ENCODE results near the gene GTF3C5.
A peak's percentile ranks its signal among the peaks of the same experiment; 100 is the strongest.

Gene GTF3C5

DNA sequence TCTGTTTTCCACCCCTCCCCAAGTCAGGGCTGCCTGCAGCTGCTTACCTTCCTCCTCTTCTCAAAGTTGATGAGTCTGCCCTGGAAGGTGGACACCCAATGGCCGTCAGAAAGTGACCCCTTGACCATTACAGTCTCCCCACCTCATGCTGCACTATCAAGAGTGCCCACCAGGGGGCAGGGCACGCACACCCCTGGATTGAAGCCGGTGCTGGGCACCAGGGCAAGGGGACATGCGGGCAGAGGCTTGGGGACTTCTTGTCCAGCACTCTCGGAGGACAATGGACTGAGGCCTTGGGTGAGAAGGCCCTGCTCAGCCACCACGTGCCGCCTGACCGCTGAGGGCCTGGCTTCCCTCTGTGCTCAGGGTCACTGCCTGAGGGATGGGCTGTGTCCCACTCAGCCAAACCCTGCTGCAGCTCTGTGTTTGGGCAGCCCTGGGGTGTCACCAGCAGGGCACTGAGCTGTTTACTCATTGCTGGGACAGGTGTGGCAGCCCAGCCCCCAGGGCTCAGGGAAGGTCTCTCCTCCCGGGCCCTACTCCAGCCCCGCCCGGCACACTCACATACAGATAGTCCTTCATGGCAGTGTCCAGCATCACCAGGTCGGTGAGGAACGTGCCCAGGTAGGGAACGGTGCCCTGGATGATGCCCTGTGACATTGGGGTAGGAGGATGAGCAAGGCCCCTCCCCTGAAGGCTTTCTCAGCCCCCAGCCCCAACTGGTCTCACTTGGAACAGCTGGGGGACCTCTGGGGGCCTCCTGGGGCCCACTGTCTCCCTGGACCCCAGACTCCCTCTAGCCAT is 72.6 kb downstream of the GTF3C5 start:
- TF ChIP-seq, protein P1, sequence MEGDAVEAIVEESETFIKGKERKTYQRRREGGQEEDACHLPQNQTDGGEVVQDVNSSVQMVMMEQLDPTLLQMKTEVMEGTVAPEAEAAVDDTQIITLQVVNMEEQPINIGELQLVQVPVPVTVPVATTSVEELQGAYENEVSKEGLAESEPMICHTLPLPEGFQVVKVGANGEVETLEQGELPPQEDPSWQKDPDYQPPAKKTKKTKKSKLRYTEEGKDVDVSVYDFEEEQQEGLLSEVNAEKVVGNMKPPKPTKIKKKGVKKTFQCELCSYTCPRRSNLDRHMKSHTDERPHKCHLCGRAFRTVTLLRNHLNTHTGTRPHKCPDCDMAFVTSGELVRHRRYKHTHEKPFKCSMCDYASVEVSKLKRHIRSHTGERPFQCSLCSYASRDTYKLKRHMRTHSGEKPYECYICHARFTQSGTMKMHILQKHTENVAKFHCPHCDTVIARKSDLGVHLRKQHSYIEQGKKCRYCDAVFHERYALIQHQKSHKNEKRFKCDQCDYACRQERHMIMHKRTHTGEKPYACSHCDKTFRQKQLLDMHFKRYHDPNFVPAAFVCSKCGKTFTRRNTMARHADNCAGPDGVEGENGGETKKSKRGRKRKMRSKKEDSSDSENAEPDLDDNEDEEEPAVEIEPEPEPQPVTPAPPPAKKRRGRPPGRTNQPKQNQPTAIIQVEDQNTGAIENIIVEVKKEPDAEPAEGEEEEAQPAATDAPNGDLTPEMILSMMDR (IDR thresholded peaks at IDR 0.05), result peak; percentile 95

DNA sequence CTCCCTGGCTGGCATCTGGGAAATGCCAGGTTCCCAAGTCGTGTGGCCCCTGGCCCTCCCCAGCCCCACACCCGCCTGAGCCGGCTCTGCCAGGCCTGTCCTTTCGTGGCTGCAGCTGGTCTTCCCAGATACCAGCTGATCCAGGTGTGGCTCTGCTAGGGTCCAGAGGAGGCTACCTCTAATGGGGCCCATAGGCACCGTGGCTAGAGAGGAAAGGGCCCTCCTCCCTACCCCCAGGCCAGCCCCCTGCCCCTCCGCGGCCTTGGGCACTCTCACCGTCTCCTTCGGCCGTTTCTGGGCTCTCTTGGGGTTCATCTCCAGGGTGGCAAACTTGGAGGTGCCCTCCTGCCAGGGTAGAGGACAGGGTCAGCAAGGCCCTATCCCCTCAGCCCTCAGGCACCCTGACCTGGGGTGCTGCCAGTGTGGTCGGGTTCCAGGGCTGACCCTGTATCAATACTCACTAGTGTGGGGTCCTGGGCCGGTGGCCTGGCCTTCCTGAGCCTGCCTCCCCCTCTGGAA is 73.2 kb downstream of the GTF3C5 start:
- TF ChIP-seq, protein P1 (IDR thresholded peaks at IDR 0.05), result no peak

DNA sequence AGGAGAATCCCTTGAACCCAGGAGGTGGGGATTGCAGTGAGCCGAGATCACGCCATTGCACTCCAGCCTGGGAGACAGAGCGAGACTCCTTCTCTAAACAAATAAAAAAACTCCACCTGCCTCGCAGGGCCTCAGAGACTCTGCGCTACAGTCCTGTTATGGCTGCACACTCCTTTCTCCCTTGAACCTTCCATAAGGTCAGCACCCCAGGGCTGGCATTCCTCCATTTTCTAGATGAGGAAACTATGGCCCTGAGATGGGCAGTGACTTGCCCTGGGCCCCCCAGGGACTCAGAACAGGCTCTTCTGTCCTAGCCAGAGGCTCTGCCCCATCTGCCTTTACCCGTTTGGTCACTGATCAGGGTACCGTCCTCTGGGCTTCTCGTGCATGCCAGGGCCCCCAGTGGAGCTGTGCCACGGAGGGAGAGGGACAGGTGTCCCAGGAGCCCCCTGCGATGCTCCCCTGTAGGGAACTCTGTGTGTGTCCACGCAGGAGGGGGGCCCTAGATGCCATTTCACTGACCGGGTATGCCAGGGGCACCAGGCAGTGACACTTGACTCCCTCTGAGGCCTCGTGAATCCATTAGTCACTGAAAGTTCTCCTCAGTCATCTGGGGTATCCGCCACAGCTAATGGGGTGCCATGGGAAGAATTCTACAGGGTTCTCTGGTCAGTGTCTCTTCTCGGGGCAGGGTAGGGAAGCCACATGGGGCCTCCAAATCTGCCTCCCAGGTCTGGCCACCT is 74.1 kb downstream of the GTF3C5 start:
- TF ChIP-seq, protein P1 (IDR thresholded peaks at IDR 0.05), result no peak

DNA sequence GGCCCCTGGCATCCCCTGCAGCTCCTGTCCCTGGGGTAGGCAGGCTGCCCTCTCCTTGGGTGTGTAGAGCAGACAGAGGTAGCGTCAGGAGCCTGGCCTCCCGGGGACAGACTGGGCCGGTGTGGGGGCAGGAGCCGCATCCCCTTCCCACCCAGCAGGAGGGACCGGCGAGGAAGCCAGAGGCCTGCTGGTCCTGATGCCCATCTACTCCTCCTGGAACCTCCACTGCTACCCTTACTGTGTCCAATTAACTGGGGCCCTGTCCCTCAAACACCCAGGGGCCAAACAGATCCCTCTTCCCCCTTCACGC is 74.6 kb downstream of the GTF3C5 start:
- TF ChIP-seq, protein P1 (IDR thresholded peaks at IDR 0.05), result no peak

DNA sequence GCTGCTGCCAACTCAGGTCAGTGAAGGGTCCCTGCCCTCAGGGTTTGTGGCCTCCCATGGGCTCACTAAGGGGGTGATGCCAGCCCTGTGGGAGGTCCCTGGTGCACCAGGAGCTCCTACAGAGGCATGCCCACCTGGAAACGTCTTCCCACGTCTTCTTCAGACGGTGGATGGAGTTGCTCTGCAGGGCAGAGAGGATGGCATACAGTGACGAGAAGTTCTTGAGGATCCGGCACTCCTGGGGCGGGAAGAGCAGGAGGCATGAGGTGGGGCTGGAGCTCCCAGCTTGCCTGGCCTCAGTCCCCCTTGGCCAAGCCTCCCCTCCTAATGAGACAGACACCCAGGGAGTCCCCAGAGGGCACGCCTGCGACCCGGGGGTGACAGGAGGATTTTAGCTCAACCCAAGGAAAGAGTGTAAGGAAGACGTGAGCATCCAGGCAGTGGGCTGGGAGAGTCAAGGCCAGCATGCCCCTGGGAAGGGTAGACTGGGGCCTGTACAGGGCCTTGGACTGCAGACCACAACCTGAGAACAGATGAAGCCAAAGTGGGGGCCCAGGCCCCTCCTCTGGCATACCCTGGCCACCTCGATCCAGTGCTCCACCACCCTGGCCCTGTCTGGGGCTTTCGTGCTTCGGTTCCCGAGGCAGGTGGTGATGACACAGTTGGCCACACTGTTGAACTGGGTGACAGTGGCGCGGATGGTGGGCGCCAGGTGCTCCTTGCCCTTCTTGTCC is 75.9 kb downstream of the GTF3C5 start:
- TF ChIP-seq, protein P1 (IDR thresholded peaks at IDR 0.05), result no peak

DNA sequence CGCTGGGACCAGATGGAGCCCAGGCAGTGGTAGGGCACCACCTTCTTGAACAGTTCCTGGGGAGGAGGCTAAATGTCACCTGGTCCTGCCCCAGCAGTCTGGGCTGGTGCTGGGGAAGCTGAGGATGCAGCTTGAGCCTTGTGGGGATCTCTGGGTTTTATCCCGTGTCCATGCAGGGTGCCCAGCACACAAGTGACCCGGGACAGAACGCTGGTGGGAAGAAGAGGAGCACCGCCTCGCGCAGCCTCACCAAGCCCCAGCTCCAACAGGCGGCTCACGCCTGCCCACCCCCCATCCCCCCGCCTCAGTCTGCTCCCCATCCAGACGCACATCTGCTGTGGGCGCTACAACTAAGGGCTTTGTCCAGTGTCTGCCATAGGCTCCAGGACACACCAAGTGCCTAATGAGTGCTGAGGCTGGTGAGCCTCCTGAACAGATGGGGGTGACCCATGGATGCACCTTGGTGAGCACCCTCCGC is 76.5 kb downstream of the GTF3C5 start:
- TF ChIP-seq, protein P1 (IDR thresholded peaks at IDR 0.05), result no peak
